Adipocyte (in vitro differentiated cells): ENCODE data around the gene CPNE4.

Experiments
- DNase-seq: peaks from one replicate; pipeline ENCODE4 v3.0.0-alpha.2; 2015; ENCODE audit warnings: low read depth
- H3K27me3 ChIP-seq: replicated peaks from 2 replicates; pipeline ENCODE4 v1.7.0; 2013; ENCODE audit warnings: mild to moderate bottlenecking, low read length, moderate library complexity; ENCODE audit not compliant: control insufficient read depth, insufficient read depth
- H3K36me3 ChIP-seq: 2 replicates; pipeline ENCODE4 v1.7.0; 2013; ENCODE audit warnings: low read length, mild to moderate bottlenecking, moderate library complexity; ENCODE audit not compliant: control insufficient read depth, insufficient read depth, severe bottlenecking
- H3K4me1 ChIP-seq: 2 replicates; pipeline ENCODE4 v1.7.0; 2013; ENCODE audit warnings: mild to moderate bottlenecking, low read length, moderate library complexity; ENCODE audit not compliant: control insufficient read depth, insufficient read depth
- H3K4me3 ChIP-seq: 2 replicates; pipeline ENCODE4 v1.7.0; 2013; ENCODE audit warnings: mild to moderate bottlenecking, low read length, moderate library complexity
- H3K9ac ChIP-seq: 2 replicates; pipeline ENCODE4 v1.7.0; 2013; ENCODE audit warnings: mild to moderate bottlenecking, low read length, moderate library complexity
- H3K9me3 ChIP-seq: 2 replicates; pipeline ENCODE4 v1.7.0; 2013; ENCODE audit warnings: mild to moderate bottlenecking, low read length, moderate library complexity; ENCODE audit not compliant: control insufficient read depth

The CPNE4 gene

DNA sequence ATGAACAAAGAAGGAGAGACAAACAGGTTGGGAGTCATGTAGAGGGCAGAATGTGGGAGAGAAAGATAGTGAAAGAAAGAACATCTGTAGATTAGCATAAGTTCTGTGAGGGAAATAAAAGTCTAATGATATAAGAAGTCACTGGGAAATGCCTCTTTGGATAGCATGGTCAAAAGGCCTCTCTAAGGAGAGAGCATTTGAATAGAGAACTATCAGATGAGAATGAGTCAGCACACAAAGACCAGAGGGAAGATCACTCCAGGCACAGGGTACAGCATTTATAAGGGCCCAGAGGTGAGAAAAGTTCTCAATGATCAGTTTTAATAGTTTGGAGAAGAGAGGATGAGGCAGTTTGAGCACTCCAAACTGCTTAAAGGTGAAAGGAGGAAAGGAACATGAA lies 7.9 kb upstream of the CPNE4 start:
- H3K4me1 ChIP-seq: no peaks in the 10 kb centered on the region
- no peak overlapping the region for H3K9ac ChIP-seq
- DNase-seq: no peak
- H3K27me3 ChIP-seq: no peaks in the 10 kb centered on the region
- no peaks in the 10 kb centered on the region for H3K9me3 ChIP-seq
- no peak overlapping the region for H3K4me3 ChIP-seq
- no peaks in the 10 kb centered on the region for H3K36me3 ChIP-seq

DNA sequence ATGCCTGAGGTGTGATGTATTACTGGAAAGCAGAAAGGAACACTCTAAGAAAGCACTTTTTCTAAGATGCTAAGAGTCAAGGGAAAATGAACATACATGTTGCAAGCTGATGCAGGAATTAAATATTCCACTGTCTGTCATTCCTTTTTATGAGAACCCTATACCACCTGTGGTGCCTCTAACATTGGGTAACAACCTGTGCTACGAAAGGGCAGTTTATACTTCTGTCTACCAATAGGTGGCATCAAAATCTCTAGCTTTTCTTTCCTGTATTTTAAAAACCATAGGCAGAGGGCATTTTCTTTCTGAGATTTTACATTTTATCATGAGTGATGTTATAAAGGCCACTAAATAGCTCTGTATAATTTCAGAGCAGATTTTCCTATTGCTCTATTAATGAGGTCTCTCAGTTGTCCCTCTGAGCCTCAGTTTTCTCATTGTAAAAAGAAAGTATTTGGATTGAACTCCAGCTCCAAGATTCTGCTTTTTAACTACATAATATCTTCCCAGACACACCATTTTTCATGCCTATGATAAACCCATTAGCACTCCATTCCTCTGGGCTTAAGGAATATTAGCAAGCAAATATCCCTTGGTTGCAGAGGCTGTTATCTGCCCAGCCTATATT lies 3.5 kb upstream of the CPNE4 start:
- peak; percentile 73 for DNase-seq
- peaks cover 30% of the 10 kb centered on the region for H3K27me3 ChIP-seq

GRCh38 chr3:132037581-132037980 lies 2.8 kb upstream of the CPNE4 start:
- Histone ChIP-seq H3K36me3 (no peaks in the 10 kb centered on the region), H3K9ac (no peak overlapping the region), H3K27me3 (peaks cover 30% of the 10 kb centered on the region), H3K4me3 (no peak overlapping the region), H3K4me1 (peaks cover 8% of the 10 kb centered on the region), H3K9me3 (no peaks in the 10 kb centered on the region)
- no peak for DNase-seq

More for the DNA sequence above, 3.5 kb upstream of the CPNE4 start:
- Histone ChIP-seq H3K36me3 (no peaks in the 10 kb centered on the region), H3K9ac (no peak overlapping the region), H3K9me3 (no peaks in the 10 kb centered on the region), H3K4me1 (peaks cover 8% of the 10 kb centered on the region), H3K4me3 (no peak overlapping the region)

- no peak for DNase-seq
Measured at GRCh38 chr3:132037056-132037455, 2.2 kb upstream of the CPNE4 start.

DNA sequence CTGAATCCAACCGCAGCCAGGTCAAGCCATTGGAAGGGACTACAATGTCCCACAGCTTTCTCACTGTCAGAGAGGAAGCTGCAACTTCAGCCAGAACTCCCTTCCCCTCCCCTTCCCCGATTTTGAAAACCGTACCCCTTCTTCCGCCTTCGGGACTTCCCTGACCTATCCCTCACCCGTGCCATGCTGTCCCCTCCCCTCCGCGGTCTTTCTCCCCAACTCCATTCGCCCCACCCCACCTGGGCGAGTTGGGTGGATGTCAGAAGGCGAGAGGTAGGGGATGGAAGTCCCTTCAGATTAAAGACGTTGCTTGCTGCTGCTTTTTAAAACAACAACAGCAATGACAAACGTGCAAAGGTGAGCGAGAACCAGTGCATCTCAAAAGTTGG lies 723 bp downstream of the CPNE4 start:
- Histone ChIP-seq H3K27me3 (peaks cover 30% of the 10 kb centered on the region), H3K4me1 (peaks cover 11% of the 10 kb centered on the region), H3K4me3 (peak overlapping the region; percentile 76), H3K36me3 (no peaks in the 10 kb centered on the region), H3K9me3 (no peaks in the 10 kb centered on the region), H3K9ac (no peak overlapping the region)
- DNase-seq: no peak

More at GRCh38 chr3:132037056-132037455, 2.2 kb upstream of the CPNE4 start:
- Histone ChIP-seq H3K4me1 (peaks cover 8% of the 10 kb centered on the region), H3K36me3 (no peaks in the 10 kb centered on the region), H3K9me3 (no peaks in the 10 kb centered on the region), H3K27me3 (peaks cover 30% of the 10 kb centered on the region), H3K9ac (no peak overlapping the region), H3K4me3 (no peak overlapping the region)

GRCh38 chr3:132033471-132033870 lies 1.3 kb downstream of the CPNE4 start:
- no peak overlapping the region for H3K9ac ChIP-seq
- no peaks in the 10 kb centered on the region for H3K36me3 ChIP-seq
- no peak for DNase-seq
- H3K4me1 ChIP-seq: peaks cover 11% of the 10 kb centered on the region
- H3K9me3 ChIP-seq: no peaks in the 10 kb centered on the region
- H3K4me3 ChIP-seq: no peak overlapping the region
- peaks cover 30% of the 10 kb centered on the region for H3K27me3 ChIP-seq

DNA sequence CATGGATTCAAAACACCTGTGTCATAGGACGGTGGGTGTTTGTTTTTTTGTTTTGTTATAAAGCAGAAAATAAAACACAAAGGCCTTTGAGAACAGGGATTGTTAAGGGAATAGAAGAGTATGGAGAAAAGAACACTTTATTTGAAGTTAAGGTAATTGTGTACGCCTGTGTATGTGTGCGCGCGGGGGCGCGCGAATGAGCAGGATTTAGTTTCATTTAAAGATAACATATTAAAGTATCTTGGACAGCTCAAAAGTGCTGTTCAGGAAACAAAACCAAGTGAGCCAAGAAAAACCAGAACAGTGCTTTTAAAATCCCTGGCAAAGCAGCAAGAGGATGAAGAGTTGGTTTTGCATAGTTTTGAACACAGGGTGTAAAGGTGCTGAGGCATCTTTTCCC lies 1.9 kb downstream of the CPNE4 start:
- H3K4me1 ChIP-seq: peaks cover 11% of the 10 kb centered on the region
- no peaks in the 10 kb centered on the region for H3K9me3 ChIP-seq
- no peak overlapping the region for H3K9ac ChIP-seq
- no peaks in the 10 kb centered on the region for H3K36me3 ChIP-seq
- no peak overlapping the region for H3K4me3 ChIP-seq
- peaks cover 30% of the 10 kb centered on the region for H3K27me3 ChIP-seq
- no peak for DNase-seq

GRCh38 chr3:132029182-132029902 lies 5.5 kb downstream of the CPNE4 start:
- H3K36me3 ChIP-seq: no peaks in the 10 kb centered on the region
- peaks cover 10% of the 10 kb centered on the region for H3K27me3 ChIP-seq
- no peak overlapping the region for H3K9ac ChIP-seq
- peaks cover 7% of the 10 kb centered on the region for H3K4me1 ChIP-seq
- H3K4me3 ChIP-seq: peak overlapping the region; percentile 58
- DNase-seq: peak; percentile 92
- no peaks in the 10 kb centered on the region for H3K9me3 ChIP-seq

- H3K4me3 ChIP-seq: no peak overlapping the region
- H3K27me3 ChIP-seq: peaks cover 12% of the 10 kb centered on the region
- DNase-seq: no peak
- no peak overlapping the region for H3K9ac ChIP-seq
- H3K9me3 ChIP-seq: no peaks in the 10 kb centered on the region
- H3K36me3 ChIP-seq: no peaks in the 10 kb centered on the region
- H3K4me1 ChIP-seq: no peaks in the 10 kb centered on the region
Measured at GRCh38 chr3:132022914-132023313, 11.9 kb downstream of the CPNE4 start.

DNA sequence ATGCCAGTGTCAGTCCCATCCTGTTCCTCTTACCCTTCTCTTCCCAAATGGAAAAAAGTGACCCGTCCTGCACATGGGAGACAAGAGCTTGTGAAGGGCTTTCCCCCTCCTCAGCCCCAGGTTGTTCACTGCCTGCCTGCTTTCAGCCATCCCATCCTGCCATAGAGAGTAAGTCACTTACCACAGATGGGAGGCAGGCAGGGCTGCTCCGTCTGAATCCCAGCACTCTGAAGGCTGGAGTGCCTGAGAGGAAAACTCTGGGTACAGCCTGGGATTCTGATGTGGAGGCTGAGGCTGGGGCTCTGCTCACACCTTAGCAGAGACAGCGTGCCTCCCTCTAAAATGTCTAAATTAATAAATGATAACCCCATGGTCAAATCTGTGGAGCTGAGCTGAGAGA lies 14.8 kb downstream of the CPNE4 start:
- Histone ChIP-seq H3K27me3 (peaks cover 21% of the 10 kb centered on the region), H3K9me3 (no peaks in the 10 kb centered on the region), H3K4me3 (no peak overlapping the region), H3K9ac (no peak overlapping the region), H3K4me1 (no peaks in the 10 kb centered on the region), H3K36me3 (no peaks in the 10 kb centered on the region)
- no peak for DNase-seq

DNA sequence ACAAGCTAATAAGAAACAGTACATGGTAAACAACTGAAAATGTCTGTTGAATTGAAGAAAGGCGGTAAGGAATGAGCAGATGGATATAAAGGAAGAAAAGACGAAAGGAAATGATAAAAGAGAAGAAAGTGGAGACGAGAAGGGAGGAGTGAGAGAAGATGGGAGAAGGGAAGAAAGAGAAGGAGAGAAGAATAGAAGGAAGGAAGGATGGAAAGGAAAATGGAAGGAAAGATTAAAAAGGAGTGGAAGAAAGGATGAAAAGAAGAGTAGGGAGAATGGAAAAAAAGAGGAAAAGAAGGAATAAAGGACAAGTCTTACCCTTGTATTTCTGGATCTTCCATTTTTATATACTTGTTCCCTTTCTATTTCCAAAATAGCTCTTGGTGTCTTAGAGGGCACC lies 17.7 kb downstream of the CPNE4 start:
- Histone ChIP-seq H3K36me3 (no peaks in the 10 kb centered on the region), H3K4me3 (no peak overlapping the region), H3K9ac (no peak overlapping the region), H3K4me1 (no peaks in the 10 kb centered on the region), H3K9me3 (no peaks in the 10 kb centered on the region), H3K27me3 (peaks cover 21% of the 10 kb centered on the region)
- DNase-seq: no peak
